HG02763 (cell line): Measurements from ENCODE around the gene NUMBL.

Experiments
- ATAC-seq: cut with Tn5 transposase; IDR thresholded peaks from one replicate; pipeline ENCODE4 v1.9.1; 2021; ENCODE audit warnings: mild to moderate bottlenecking, moderate library complexity; ENCODE audit not compliant: unreplicated experiment

The NUMBL gene

GRCh38 chr19:40716482-40717324 lies 26.3 kb upstream of the NUMBL start, which contains the start of the genes COQ8B and ITPKC:
Gene COQ8B, minus strand, starts transcription at chr19:40716886. Its CDS starts 2,254 bp downstream, at chr19:40714632.
Gene ITPKC, plus strand, starts transcription at chr19:40717112. Its CDS starts 24 bp downstream, at chr19:40717136.
- peak; percentile 68 for ATAC-seq

DNA sequence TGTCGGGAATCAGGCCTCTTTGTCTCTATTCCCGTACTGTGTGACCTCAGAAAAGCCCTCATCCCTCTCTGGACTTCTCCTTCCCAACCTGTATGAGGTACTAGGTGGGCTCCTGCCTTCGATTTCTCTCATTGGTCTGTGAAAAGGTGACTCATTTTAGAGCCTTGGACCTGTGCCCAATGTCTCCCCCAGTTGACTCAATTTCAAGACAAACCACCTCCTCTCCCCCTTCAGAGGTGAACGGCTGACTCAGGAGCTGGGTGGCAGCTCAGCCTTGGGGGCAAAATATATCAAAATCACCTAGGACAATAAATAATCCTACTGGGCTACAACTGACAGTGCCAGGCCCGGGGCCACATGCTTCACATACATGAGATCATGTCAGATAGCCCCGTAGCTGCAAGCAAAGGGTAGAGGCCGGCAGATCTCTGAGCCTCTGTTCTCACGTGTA lies 25.6 kb upstream of the NUMBL start:
- no peak for ATAC-seq

- ATAC-seq: peak; percentile 60
Measured at GRCh38 chr19:40714441-40715299, 24.2 kb upstream of the NUMBL start.

- no peak for ATAC-seq
Measured at GRCh38 chr19:40713939-40714338, 23.5 kb upstream of the NUMBL start.

- no peak for ATAC-seq
Measured at GRCh38 chr19:40709817-40710216, 19.4 kb upstream of the NUMBL start.

DNA sequence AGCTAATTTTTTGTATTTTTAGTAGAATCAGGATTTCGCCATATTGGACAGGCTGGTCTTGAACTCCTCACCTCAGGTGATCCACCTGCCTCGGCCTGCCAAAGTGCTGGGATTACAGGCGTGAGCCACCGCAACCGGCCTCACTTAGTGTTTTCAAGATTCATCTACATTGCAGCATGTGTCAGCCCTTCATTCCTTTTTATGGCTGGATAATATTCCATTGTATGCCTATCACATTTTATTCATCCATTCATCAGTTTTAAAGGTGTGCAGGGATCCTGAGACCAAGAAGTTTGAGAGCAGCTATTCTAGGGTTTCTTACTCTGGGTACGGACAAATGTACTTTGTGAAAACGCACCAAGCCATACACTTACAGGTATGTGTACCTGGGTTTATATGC lies 17.2 kb upstream of the NUMBL start:
- no peak for ATAC-seq

DNA sequence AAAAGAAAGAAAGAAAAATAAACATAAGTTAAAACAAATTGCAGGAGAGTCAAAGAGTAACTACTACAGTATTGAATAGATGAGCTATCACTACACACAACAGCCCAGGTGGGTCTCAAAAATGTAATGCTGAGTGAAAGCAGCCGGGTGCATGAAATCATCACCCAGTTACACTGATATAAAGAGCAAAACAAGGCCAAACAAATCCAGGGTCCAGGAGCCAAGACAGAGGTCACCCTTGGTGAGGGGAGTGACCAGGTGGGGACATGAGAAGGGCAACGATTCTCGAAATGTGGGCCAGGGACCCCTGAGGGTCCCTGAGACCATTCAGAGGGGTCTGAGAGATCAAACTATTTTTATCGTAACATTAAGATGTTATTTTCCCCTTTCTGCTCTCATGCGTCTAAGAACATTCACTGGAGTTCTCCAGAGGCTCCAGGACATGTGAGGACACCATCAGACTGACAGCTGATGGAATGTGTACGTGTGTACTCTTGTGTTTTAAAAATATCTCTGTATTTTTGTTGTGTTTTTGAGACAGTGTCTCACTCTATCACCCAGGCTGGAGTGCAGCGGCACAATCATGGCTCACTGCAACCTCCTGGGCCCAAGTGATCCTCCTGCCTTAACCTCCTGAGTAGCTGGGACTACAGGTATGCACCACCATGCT lies 15.6 kb upstream of the NUMBL start:
- no peak for ATAC-seq

- no peak for ATAC-seq
Measured at GRCh38 chr19:40705362-40705651, 14.9 kb upstream of the NUMBL start.

DNA sequence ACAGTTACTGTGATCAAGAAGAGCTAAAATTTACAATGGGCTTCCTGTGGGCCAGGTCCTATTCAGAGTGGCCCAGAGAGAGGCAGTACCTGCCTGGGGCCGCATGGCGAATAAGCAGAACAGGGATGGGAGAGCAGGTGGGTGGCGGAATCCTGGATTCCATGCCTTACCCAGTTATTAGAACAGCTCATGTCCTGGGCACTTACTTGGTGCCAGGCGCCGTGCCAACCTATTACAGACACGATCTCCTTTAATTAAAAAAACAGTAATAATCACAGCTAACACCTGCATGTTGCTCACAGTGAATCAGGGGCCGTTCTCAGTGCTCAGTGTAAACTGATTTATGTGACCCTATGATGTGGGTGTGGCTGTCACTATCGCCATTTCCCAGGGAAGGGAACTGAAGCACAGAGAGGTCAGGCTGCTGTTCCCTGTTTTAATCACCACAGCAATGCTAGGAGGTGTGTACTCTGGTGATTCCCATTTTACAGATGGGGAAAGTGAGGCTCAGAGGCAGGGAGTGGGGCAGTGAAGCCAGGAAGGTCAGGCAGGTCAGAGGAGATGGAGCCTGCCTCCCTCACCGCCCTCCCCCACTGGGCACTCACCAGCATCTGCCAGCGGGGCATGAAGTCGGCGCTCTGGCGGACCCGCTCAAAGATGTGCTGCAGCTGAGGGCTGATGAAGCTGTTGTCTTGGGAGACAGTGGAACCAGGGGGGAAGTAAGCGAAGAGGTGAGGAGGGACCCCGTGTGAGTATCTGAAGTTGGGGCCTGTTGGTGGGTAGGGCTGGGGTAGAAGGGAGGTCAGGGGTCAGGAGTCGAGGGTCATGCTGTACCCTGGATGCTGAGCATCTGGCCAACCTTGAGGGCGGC lies 14.3 kb upstream of the NUMBL start:
- ATAC-seq: no peak

GRCh38 chr19:40703029-40703755 lies 12.7 kb upstream of the NUMBL start:
- ATAC-seq: no peak

DNA sequence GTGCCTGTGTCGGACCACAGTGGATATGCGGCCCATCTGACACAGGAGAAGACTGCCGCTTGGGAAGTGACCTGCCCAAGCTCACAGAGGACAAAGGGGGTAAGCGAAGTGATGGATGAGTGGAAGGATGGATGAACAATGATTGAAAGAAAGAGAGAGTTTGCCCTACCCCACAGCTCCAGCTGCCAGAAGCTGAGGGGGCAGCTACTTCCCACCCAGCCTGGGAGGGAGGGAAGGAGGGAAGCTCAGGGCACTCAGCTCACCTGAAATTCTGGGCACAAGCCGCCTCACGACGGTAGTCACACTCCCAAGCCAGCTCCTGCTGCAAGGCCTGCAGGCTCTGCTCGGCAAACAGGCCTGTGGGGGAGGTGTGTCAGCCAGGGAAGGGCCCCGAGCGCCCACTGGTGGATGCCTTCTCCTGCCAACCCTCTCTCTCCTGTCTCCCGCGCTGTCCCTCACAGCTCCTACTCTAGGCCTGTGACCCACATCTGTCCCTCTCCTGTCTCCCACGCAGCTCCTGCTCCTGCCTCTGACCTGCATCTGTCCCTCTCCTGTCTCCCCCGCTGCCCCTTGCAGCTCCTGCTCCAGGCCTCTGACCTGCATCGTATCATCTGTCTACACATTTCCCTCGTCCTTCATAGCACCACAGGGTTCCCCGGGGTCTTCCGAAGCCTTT lies 12.0 kb upstream of the NUMBL start:
- no peak for ATAC-seq

- no peak for ATAC-seq
Measured at GRCh38 chr19:40701758-40702157, 11.3 kb upstream of the NUMBL start.

- ATAC-seq: no peak
Measured at GRCh38 chr19:40700083-40700482, 9.6 kb upstream of the NUMBL start.

- ATAC-seq: no peak
Measured at GRCh38 chr19:40697007-40697406, 6.6 kb upstream of the NUMBL start.

DNA sequence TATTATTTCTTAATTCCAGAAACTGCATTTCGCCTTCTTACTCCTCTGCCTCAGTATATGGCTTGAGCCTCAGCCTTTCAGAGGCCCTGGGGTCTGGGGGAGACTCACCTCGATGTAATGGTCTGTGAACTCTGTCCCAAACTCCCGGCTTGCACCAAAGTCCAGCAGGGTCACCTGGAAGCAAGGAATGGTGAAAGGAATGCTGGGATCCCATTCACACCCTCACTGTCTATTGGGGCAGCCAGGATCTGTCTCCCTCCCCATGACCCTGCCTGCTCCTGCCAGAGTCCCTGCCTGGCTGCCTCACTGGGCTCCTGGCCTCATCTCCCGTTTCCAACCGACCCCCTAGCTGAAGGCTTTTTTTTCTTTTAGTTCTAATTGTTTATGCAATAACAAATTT lies 5.4 kb upstream of the NUMBL start:
- ATAC-seq: no peak

DNA sequence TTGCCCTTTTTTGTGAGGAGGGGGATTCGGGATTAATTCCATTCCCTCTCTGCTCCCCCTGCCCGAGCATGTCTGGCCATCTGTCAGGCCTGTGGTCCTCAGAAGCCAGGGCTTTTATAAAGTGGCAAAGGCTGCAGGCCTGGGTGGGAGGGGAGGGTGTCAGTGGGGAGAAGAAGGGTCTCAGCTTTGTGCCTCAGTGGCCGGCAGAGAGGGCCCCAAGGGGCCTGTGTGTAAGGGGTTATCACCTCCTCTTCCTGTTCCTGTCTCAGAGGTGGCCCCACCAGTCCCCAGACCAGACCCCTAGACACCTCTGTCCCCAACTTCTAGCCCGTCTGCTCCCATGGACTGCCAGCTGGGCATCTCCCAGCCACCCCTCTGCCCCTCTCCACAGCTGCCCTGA lies 3.4 kb upstream of the NUMBL start:
- no peak for ATAC-seq

- ATAC-seq: no peak
Measured at GRCh38 chr19:40693150-40693788, 2.8 kb upstream of the NUMBL start.

DNA sequence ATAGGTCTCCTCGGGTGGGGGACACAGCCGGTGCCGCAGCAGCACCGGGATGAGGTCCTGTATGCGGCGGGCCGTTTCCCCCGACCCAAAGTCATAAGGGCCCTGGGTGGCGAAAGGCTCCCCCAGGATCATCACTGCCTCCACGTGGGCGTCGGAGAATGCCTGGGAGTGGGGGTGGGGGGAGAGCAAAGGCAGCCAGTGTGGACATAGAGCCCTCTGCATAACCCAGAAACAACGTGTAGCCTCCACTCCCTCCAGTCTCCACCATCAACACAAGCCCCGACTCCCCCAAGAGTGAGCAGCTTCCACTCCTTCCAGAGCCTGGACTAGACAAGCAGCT lies 1.7 kb upstream of the NUMBL start:
- ATAC-seq: no peak
